ENCODE data around the gene PLCB2. TPM values are rescaled to one million over a fixed set of nuclear protein-coding genes. Genes with fewer than 3 reads are reported as not detected.

Gene PLCB2
- total RNA-seq, 1 experiment from 2014 or later, result 7.4 TPM

DNA sequence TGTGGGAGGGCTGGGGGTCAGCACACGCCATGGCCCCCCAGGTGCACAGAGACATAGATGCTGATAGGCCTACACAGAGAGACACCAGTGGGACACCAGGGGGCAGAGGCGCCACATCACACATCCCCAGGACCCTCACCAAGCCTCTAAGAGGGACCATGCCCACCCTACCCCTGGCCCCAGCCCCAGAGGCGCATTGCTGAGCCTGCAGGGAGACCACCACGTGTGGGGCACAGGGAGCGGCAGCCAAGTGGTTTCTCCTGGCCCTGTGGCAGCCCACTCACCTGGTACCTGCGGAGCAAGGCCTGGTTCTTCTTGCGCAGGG is 31.8 kb upstream of the PLCB2 start:
- no peak for DNase-seq
- H3K4me1 ChIP-seq (ENCODE audit: insufficient read depth, low read length), result no peaks in the 10 kb centered on the region
- no peaks in the 10 kb centered on the region for H3K27me3 ChIP-seq (ENCODE audit: insufficient read depth, low read length)
- Mint-ChIP-seq H3K4me1 (peaks cover 17 to 41% of the 10 kb centered on the region in 2 experiments), H3K27ac (no peak overlapping the region), H3K36me3 (ENCODE audit: insufficient read depth in 1 of 3, low read depth in 3 of 3) (no peaks in the 10 kb centered on the region), H3K4me3 (no peak overlapping the region), H3K27me3 (ENCODE audit: low read depth) (peaks cover 14% of the 10 kb centered on the region), H3K9me3 (no peaks in the 10 kb centered on the region)
- no peak overlapping the region for H4K8ac ChIP-seq (replicated peaks; ENCODE audit: insufficient read length, low read depth, low read length)
- no peak overlapping the region for H4K91ac ChIP-seq (ENCODE audit: insufficient read length, low read depth, low read length)
- H3K9ac ChIP-seq (ENCODE audit: extremely low read depth, insufficient read length, low read length), result no peak overlapping the region
- H3K27ac ChIP-seq (ENCODE audit: insufficient read length, low read depth, low read length), result no peak overlapping the region
- TF ChIP-seq, protein P1, sequence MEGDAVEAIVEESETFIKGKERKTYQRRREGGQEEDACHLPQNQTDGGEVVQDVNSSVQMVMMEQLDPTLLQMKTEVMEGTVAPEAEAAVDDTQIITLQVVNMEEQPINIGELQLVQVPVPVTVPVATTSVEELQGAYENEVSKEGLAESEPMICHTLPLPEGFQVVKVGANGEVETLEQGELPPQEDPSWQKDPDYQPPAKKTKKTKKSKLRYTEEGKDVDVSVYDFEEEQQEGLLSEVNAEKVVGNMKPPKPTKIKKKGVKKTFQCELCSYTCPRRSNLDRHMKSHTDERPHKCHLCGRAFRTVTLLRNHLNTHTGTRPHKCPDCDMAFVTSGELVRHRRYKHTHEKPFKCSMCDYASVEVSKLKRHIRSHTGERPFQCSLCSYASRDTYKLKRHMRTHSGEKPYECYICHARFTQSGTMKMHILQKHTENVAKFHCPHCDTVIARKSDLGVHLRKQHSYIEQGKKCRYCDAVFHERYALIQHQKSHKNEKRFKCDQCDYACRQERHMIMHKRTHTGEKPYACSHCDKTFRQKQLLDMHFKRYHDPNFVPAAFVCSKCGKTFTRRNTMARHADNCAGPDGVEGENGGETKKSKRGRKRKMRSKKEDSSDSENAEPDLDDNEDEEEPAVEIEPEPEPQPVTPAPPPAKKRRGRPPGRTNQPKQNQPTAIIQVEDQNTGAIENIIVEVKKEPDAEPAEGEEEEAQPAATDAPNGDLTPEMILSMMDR (conservative IDR thresholded peaks at IDR 0.05), result peak; percentile 25; the same call in 1 of the 3 replicates
- WGBS (ENCODE audit: extremely low coverage, insufficient read length, low lambda C conversion rate), result no CpG with 5 or more reads among the region's 7 CpGs
- no peak overlapping the region for H2BK120ac ChIP-seq (ENCODE audit: low read depth, low read length, poor library complexity, severe bottlenecking)
- no peak overlapping the region for H3K18ac ChIP-seq (ENCODE audit: insufficient read length, low read depth, low read length)
- H4K5ac ChIP-seq (ENCODE audit: insufficient read length, low read depth, low read length), result no peak overlapping the region
- H3K14ac ChIP-seq (ENCODE audit: insufficient read depth, low read length), result no peak overlapping the region
- H3K23ac ChIP-seq (ENCODE audit: insufficient read length, low read depth, low read length), result no peak overlapping the region
- no peaks in the 10 kb centered on the region for H3K23me2 ChIP-seq (ENCODE audit: insufficient read length, low read depth, low read length, poor library complexity, severe bottlenecking)
- no peak overlapping the region for H2AFZ ChIP-seq (ENCODE audit: low read length)
- no peak overlapping the region for H2BK12ac ChIP-seq (ENCODE audit: insufficient read length, low read depth, low read length)
- H2BK5ac ChIP-seq (ENCODE audit: insufficient read length, low read length), result no peak overlapping the region
- no peaks in the 10 kb centered on the region for H3K79me1 ChIP-seq (ENCODE audit: insufficient read depth, low read depth, low read length, poor library complexity, severe bottlenecking)
- H3K9me3 ChIP-seq (ENCODE audit: control insufficient read depth, low read depth, low read length), result no peaks in the 10 kb centered on the region
- no peaks in the 10 kb centered on the region for H3K79me2 ChIP-seq (ENCODE audit: insufficient read depth, low read length)
- no peak overlapping the region for H3K4ac ChIP-seq (ENCODE audit: low read depth, low read length)
- H3K4me2 ChIP-seq (ENCODE audit: insufficient read depth, insufficient read length, low read length), result no peak overlapping the region
- no peak overlapping the region for H2BK20ac ChIP-seq (ENCODE audit: low read depth, low read length, poor library complexity, severe bottlenecking)
- no peak overlapping the region for H3K56ac ChIP-seq (ENCODE audit: insufficient read length, low read depth, low read length)
- no peak overlapping the region for H2AK5ac ChIP-seq (ENCODE audit: insufficient read length, low read length)
- no peaks in the 10 kb centered on the region for H4K20me1 ChIP-seq (ENCODE audit: control insufficient read depth, insufficient read depth, insufficient read length)
- H2BK15ac ChIP-seq (ENCODE audit: low read depth, low read length), result no peak overlapping the region
- H3T11ph ChIP-seq (ENCODE audit: low read length), result no peak overlapping the region

Data from H9 (cell line).